ENCODE data around the gene LMAN2. TPM values are rescaled to one million over a fixed set of nuclear protein-coding genes. Genes with fewer than 3 reads are reported as not detected.

Gene LMAN2
- polyA plus RNA-seq, 1 donor (not counting 4 experiments of a cell fraction or from before 2014, with no cell fraction given) = 105 TPM

DNA sequence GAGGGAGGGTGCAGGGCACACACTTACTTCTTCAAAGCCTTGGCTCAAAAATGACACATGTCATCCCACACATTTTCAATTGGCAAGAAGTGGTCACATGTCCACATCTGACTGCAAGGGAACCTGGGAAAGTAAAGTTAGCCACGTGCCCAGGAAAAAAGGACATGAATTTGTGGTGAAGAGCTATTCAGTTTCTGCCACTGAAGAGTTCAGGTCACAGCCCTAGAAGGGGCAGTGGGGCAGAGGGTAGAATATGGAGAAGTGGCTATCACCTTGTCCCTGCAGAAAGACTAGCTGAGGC, 4.3 kb upstream of the LMAN2 start:
- TF ChIP-seq EZH2 (IDR thresholded peaks at IDR 0.05; ENCODE audit: low read length) = no peak
- DNase-seq (ENCODE audit: low read depth, low spot score) = no peak
- no peak overlapping the region for H3K4me2 ChIP-seq (ENCODE audit: control insufficient read depth, extremely low read depth, insufficient read depth, low read depth, low read length)
- no peaks in the 10 kb centered on the region for H3K9me1 ChIP-seq (ENCODE audit: control insufficient read depth, extremely low read depth, insufficient read depth, low read length)
- H3K79me2 ChIP-seq (ENCODE audit: control insufficient read depth, insufficient read depth, low read length) = peaks cover 6% of the 10 kb centered on the region
- no peak overlapping the region for H3K27ac ChIP-seq (ENCODE audit: control insufficient read depth, insufficient read depth, low read length)
- H3K9me3 ChIP-seq (ENCODE audit: control insufficient read depth, low read depth, low read length) = no peaks in the 10 kb centered on the region
- H3K4me1 ChIP-seq (ENCODE audit: control insufficient read depth, extremely low read depth, insufficient read depth, low read length) = peaks cover 26% of the 10 kb centered on the region
- dilution Hi-C loops (cut with MboI; ENCODE audit: extremely low pct_ligation_motif_present, low sequenced_read_pairs) = no loop called here
- no peak overlapping the region for H2AFZ ChIP-seq (ENCODE audit: control insufficient read depth, low read length)
- no peak overlapping the region for H3K9ac ChIP-seq (ENCODE audit: control insufficient read depth, extremely low read depth, insufficient read depth, low read length)
- no peaks in the 10 kb centered on the region for H3K27me3 ChIP-seq (ENCODE audit: control insufficient read depth, extremely low read depth, insufficient read depth, low read length)
- H3K4me3 ChIP-seq (ENCODE audit: control insufficient read depth in 2 of 3, extremely low read depth in 1 of 3, insufficient read depth in 2 of 3, low read depth in 1 of 3, low read length in 3 of 3) = no peak overlapping the region
- H3K36me3 ChIP-seq (ENCODE audit: control insufficient read depth in 2 of 2, extremely low read depth in 1 of 2, insufficient read depth in 2 of 2, low read length in 2 of 2) = no peaks in the 10 kb centered on the region
- FAIRE-seq = no peak
- H4K20me1 ChIP-seq (ENCODE audit: control insufficient read depth, extremely low read depth, insufficient read depth, low read length) = no peaks in the 10 kb centered on the region

DNA sequence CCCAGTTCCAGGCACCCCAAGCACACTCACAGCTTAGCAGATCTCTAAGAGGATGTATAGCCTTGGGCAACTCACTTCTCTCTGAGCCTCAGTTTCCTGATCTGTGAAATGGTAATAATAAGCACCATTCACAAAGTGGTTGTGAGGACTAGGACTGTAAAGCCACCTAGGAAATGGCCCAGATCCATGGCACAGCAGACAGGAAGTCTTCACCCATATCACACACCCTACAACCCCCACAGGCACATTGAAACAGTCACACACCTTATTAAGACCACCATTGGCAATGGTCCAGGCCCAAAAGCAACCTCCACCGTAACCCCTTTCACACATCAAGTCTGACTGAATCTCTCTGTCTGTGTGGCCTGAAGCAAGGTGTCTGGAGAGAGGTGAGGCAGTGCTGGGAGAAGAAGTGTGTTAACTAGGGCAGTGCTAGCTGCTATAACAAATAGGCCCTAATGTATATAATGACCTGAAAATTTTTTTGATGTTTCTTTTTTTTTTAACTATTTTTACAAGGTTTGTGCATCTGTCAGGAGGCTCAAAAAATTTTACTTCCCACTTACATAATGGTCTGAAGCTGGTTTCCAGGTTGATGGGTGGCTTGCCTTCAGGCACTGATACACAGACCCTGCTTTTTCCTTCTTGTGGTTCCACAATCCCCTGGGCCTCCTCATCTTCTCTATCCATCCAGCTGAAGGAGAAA, 3.8 kb upstream of the LMAN2 start:
- Histone ChIP-seq H3K36me3 (ENCODE audit: control insufficient read depth in 2 of 2, extremely low read depth in 1 of 2, insufficient read depth in 2 of 2, low read length in 2 of 2) (no peaks in the 10 kb centered on the region), H4K20me1 (ENCODE audit: control insufficient read depth, extremely low read depth, insufficient read depth, low read length) (no peaks in the 10 kb centered on the region), H3K79me2 (ENCODE audit: control insufficient read depth, insufficient read depth, low read length) (peaks cover 11% of the 10 kb centered on the region), H3K4me1 (ENCODE audit: control insufficient read depth, extremely low read depth, insufficient read depth, low read length) (peaks cover 31% of the 10 kb centered on the region), H3K4me2 (ENCODE audit: control insufficient read depth, extremely low read depth, insufficient read depth, low read depth, low read length) (no peak overlapping the region), H3K27ac (ENCODE audit: control insufficient read depth, insufficient read depth, low read length) (no peak overlapping the region), H3K9ac (ENCODE audit: control insufficient read depth, extremely low read depth, insufficient read depth, low read length) (no peak overlapping the region), H3K27me3 (ENCODE audit: control insufficient read depth, extremely low read depth, insufficient read depth, low read length) (no peaks in the 10 kb centered on the region), H3K9me1 (ENCODE audit: control insufficient read depth, extremely low read depth, insufficient read depth, low read length) (no peaks in the 10 kb centered on the region), H2AFZ (ENCODE audit: control insufficient read depth, low read length) (no peak overlapping the region), H3K4me3 (ENCODE audit: control insufficient read depth in 2 of 3, extremely low read depth in 1 of 3, insufficient read depth in 2 of 3, low read depth in 1 of 3, low read length in 3 of 3) (no peak overlapping the region), H3K9me3 (ENCODE audit: control insufficient read depth, low read depth, low read length) (no peaks in the 10 kb centered on the region)
- TF ChIP-seq CTCF (optimal IDR thresholded peaks at IDR 0.05 in 1 of 3, IDR thresholded peaks at IDR 0.05 in 1 of 3, conservative IDR thresholded peaks at IDR 0.05 in 1 of 3; ENCODE audit: extremely low read depth in 1 of 3, insufficient read depth in 2 of 3, low read length in 3 of 3) (no peak), EZH2 (IDR thresholded peaks at IDR 0.05; ENCODE audit: low read length) (no peak)
- DNase-seq (ENCODE audit: low read depth, low spot score) (no peak), FAIRE-seq (no peak)
- dilution Hi-C loops (cut with MboI; ENCODE audit: extremely low pct_ligation_motif_present, low sequenced_read_pairs) = no loop called here

DNA sequence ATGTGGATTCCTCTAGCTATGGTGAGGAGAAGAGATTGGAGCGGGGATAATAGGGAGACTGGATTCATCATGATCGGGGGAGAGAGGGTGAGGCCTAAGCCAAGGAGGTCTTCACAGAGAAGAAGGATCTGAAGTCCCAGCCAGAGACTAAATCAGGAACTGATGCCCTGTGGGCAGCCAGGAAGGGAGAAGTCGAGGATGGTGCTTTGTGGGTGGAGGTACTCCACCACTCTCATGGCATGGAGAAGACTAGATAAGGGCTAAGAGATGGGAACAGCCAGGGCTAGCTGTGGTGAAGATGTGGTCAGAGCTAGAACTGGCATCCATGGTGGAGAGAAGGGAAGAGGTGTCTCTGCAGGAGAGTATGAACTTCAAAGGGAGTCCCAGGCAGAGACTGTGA, 3.2 kb upstream of the LMAN2 start:
- no peaks in the 10 kb centered on the region for H3K9me1 ChIP-seq (ENCODE audit: control insufficient read depth, extremely low read depth, insufficient read depth, low read length)
- peaks cover 0 to 6% of the 10 kb centered on the region in 2 experiments for H3K36me3 ChIP-seq (ENCODE audit: control insufficient read depth in 2 of 2, extremely low read depth in 1 of 2, insufficient read depth in 2 of 2, low read length in 2 of 2)
- H3K4me2 ChIP-seq (ENCODE audit: control insufficient read depth, extremely low read depth, insufficient read depth, low read depth, low read length) = no peak overlapping the region
- no peaks in the 10 kb centered on the region for H3K9me3 ChIP-seq (ENCODE audit: control insufficient read depth, low read depth, low read length)
- H3K79me2 ChIP-seq (ENCODE audit: control insufficient read depth, insufficient read depth, low read length) = peaks cover 17% of the 10 kb centered on the region
- FAIRE-seq (no peak), DNase-seq (ENCODE audit: low read depth, low spot score) (no peak)
- TF ChIP-seq CTCF (optimal IDR thresholded peaks at IDR 0.05 in 1 of 3, IDR thresholded peaks at IDR 0.05 in 1 of 3, conservative IDR thresholded peaks at IDR 0.05 in 1 of 3; ENCODE audit: extremely low read depth in 1 of 3, insufficient read depth in 2 of 3, low read length in 3 of 3) (no peak), EZH2 (IDR thresholded peaks at IDR 0.05; ENCODE audit: low read length) (no peak)
- H3K9ac ChIP-seq (ENCODE audit: control insufficient read depth, extremely low read depth, insufficient read depth, low read length) = no peak overlapping the region
- no peak overlapping the region for H3K4me3 ChIP-seq (ENCODE audit: control insufficient read depth in 2 of 3, extremely low read depth in 1 of 3, insufficient read depth in 2 of 3, low read depth in 1 of 3, low read length in 3 of 3)
- H3K27ac ChIP-seq (ENCODE audit: control insufficient read depth, insufficient read depth, low read length) = no peak overlapping the region
- H2AFZ ChIP-seq (ENCODE audit: control insufficient read depth, low read length) = no peak overlapping the region
- dilution Hi-C loops (cut with MboI; ENCODE audit: extremely low pct_ligation_motif_present, low sequenced_read_pairs) = no loop called here
- no peaks in the 10 kb centered on the region for H4K20me1 ChIP-seq (ENCODE audit: control insufficient read depth, extremely low read depth, insufficient read depth, low read length)
- no peaks in the 10 kb centered on the region for H3K27me3 ChIP-seq (ENCODE audit: control insufficient read depth, extremely low read depth, insufficient read depth, low read length)
- peaks cover 37% of the 10 kb centered on the region for H3K4me1 ChIP-seq (ENCODE audit: control insufficient read depth, extremely low read depth, insufficient read depth, low read length)
